Testis (tissue), 3 donors: ENCODE measurements around the gene ZNF195. TPM values are rescaled to one million over a fixed set of nuclear protein-coding genes. Genes with fewer than 3 reads are reported as not detected.
A peak's percentile ranks its signal among the peaks of the same experiment; 100 is the strongest.
"Not testable (repeated sequence)": the region's sequence is repeated elsewhere in the genome, so short reads cannot be mapped to it uniquely, and the experiment has no call there.

Source experiments
- DNase-seq: peaks from one replicate; pipeline ENCODE4 v3.0.0-alpha.2; 2019
- H3K27ac ChIP-seq, 2 donors: fragments of 200-600 bp; sonication (generic); one replicate each; pipeline ENCODE4 v1.5.1; 2019
- H3K27me3 ChIP-seq: fragments of 200-600 bp; sonication (generic); one replicate; pipeline ENCODE4 v1.5.1; 2019
- H3K36me3 ChIP-seq: fragments of 200-600 bp; sonication (generic); one replicate; pipeline ENCODE4 v1.5.1; 2017; ENCODE audit warnings: low read depth; ENCODE audit errors: missing control alignments
- H3K4me1 ChIP-seq: fragments of 200-600 bp; sonication (generic); one replicate; pipeline ENCODE4 v1.5.1; 2019
- H3K4me3 ChIP-seq, 2 donors: fragments of 200-600 bp; sonication (generic); one replicate each; pipeline ENCODE4 v1.5.1; 2017 to 2019
- H3K9me3 ChIP-seq: fragments of 200-600 bp; sonication (generic); one replicate; pipeline ENCODE4 v1.5.1; 2017
- POLR2A ChIP-seq: fragments of 450-650 bp; IDR thresholded peaks from one replicate; pipeline ENCODE4 v1.6.1; 2017; ENCODE audit warnings: antibody characterized with exemption, mild to moderate bottlenecking, moderate library complexity
- WGBS, 2 donors: methylation state at CpG; one replicate each; pipeline ENCODE4 v1.1.5; 2018; 5-methylcytosine and 5-hydroxymethylcytosine counted together
- intact Hi-C: fragments of 100-400 bp; cut with DNase I; formaldehyde crosslinking; loops from one replicate; pipeline ENCODE4 v1.15.1; 2023; ENCODE audit warnings: low total_unique reads
- polyA plus RNA-seq: library from polyadenylated mRNA; stranded (reverse); fragments of 350-450 nt; fragmentation: Illumina TruSeq; extraction: RNeasy Lipid Tissue Mini Kit (QIAGEN cat#74804); gene quantifications from one replicate; pipeline ENCODE4 v1.2.3, GENCODE V29; 2014; ENCODE audit warnings: low read depth, low replicate concordance; ENCODE audit not compliant: insufficient read depth
- total RNA-seq, 2 donors: library from RNA; depleted of rRNA; stranded (reverse); fragments of >200 nt; gene quantifications; one replicate each; pipeline ENCODE4 v1.2.3, GENCODE V29; 2016
- TF ChIP-seq, protein P1 (sequence below), 3 experiments: fragments of 450-650 bp in 2 of 3; fragments of 200-600 bp in 1 of 3; sonication (generic) in 1 of 3; IDR thresholded peaks; one replicate each; pipeline ENCODE4 v1.5.1; 2016 to 2019; ENCODE audit warnings: antibody characterized with exemption in 3 of 3, mild to moderate bottlenecking in 2 of 3, moderate library complexity in 1 of 3

ZNF195 gene
- total and polyA plus RNA-seq, 3 donors from 2014 or later = 4.6 to 22.7 (median 14.9) TPM

DNA sequence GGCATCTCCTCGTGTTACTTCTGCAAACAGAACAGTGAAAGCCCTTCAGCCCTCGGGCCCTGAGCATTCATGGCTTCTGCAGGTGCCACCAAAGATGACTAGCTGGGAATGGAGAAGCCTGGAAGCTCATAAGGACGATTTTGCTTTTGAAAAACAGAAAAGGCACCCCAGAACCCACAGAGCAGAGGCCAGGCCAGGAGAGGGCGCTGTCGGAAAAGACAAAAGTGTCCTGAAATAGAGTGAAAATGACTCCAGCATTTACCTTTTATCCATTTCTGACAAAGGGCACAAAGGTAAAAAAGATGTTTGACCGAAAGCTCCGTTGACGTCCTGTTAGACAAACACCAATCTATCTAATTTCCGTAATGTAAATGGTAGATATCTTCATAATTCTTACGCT, 37.6 kb downstream of the ZNF195 start:
- no peaks in the 10 kb centered on the region for H3K9me3 ChIP-seq
- intact Hi-C loops = loop anchor here (10.0 kb wide), 1 partner anchor 64 kb away; no protein-coding TSS in a partner anchor
- DNase-seq = peak; percentile 68
- H3K36me3 ChIP-seq = no peaks in the 10 kb centered on the region
- H3K4me1 ChIP-seq = no peaks in the 10 kb centered on the region
- no peak for TF ChIP-seq POLR2A
- TF ChIP-seq, protein P1, sequence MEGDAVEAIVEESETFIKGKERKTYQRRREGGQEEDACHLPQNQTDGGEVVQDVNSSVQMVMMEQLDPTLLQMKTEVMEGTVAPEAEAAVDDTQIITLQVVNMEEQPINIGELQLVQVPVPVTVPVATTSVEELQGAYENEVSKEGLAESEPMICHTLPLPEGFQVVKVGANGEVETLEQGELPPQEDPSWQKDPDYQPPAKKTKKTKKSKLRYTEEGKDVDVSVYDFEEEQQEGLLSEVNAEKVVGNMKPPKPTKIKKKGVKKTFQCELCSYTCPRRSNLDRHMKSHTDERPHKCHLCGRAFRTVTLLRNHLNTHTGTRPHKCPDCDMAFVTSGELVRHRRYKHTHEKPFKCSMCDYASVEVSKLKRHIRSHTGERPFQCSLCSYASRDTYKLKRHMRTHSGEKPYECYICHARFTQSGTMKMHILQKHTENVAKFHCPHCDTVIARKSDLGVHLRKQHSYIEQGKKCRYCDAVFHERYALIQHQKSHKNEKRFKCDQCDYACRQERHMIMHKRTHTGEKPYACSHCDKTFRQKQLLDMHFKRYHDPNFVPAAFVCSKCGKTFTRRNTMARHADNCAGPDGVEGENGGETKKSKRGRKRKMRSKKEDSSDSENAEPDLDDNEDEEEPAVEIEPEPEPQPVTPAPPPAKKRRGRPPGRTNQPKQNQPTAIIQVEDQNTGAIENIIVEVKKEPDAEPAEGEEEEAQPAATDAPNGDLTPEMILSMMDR (IDR thresholded peaks at IDR 0.05) = peak; percentile 22 to 49 (median 45)
- H3K4me3 ChIP-seq = no peak overlapping the region
- no peaks in the 10 kb centered on the region for H3K27me3 ChIP-seq
- WGBS, 2 donors = 26 to 31% methylated on average over 10 of the region's 10 CpGs
- H3K27ac ChIP-seq = no peak overlapping the region

- Histone ChIP-seq H3K4me3 (no peak overlapping the region), H3K4me1 (no peaks in the 10 kb centered on the region), H3K27me3 (no peaks in the 10 kb centered on the region), H3K36me3 (no peaks in the 10 kb centered on the region), H3K27ac (no peak overlapping the region), H3K9me3 (no peaks in the 10 kb centered on the region)
- no peak for TF ChIP-seq POLR2A
- WGBS, 2 donors = 80 to 84% methylated on average over 4 of the region's 4 CpGs
- intact Hi-C loops = loop anchor here (10.0 kb wide), 1 partner anchor 65 kb away; no protein-coding TSS in a partner anchor
- no peak for DNase-seq
Observed at GRCh38 chr11:3340025-3340424, 38.9 kb downstream of the ZNF195 start.

DNA sequence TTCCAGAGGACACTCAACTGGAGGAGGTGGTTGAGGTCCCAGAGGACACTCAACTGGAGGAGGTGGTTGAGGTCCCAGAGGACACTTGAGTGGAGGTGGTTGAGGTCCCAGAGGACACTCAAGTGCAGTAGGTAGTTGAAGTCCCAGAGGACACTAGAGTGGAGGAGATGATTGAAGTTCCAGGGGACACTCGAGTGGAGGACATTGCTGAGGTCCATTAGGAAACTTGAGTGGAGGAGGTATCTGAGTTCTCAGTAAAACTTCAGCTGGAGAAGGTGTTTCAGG, 39.7 kb downstream of the ZNF195 start:
- DNase-seq = no peak
- H3K27ac ChIP-seq = no peak overlapping the region
- no peaks in the 10 kb centered on the region for H3K36me3 ChIP-seq
- no peaks in the 10 kb centered on the region for H3K27me3 ChIP-seq
- H3K4me1 ChIP-seq = no peaks in the 10 kb centered on the region
- H3K9me3 ChIP-seq = no peaks in the 10 kb centered on the region
- TF ChIP-seq, protein P1 (IDR thresholded peaks at IDR 0.05) = no peak
- no peak for TF ChIP-seq POLR2A
- intact Hi-C loops = no loop called here
- no peak overlapping the region for H3K4me3 ChIP-seq
- 74 to 89% methylated on average over 1 of the region's 1 CpG for WGBS, 2 donors

- no peaks in the 10 kb centered on the region for H3K9me3 ChIP-seq
- 68 to 77% methylated on average over 7 of the region's 7 CpGs for WGBS, 2 donors
- H3K27ac ChIP-seq = no peak overlapping the region
- DNase-seq = no peak
- intact Hi-C loops = no loop called here
- no peak for TF ChIP-seq POLR2A
- TF ChIP-seq, protein P1 (IDR thresholded peaks at IDR 0.05) = no peak
- H3K27me3 ChIP-seq = no peaks in the 10 kb centered on the region
- H3K4me1 ChIP-seq = no peaks in the 10 kb centered on the region
- no peaks in the 10 kb centered on the region for H3K36me3 ChIP-seq
- no peak overlapping the region for H3K4me3 ChIP-seq
Observed at GRCh38 chr11:3338569-3339339, 40.2 kb downstream of the ZNF195 start.

- intact Hi-C loops, DNase-seq, H3K27me3 ChIP-seq, H3K36me3 ChIP-seq, H3K9me3 ChIP-seq, H3K27ac ChIP-seq, H3K4me1 ChIP-seq, H3K4me3 ChIP-seq: not testable (repeated sequence)
- no CpG with 5 or more reads among the region's 10 CpGs for WGBS, 2 donors
Observed at GRCh38 chr11:3336420-3336819, 42.5 kb downstream of the ZNF195 start.

GRCh38 chr11:3333157-3333556, 45.8 kb downstream of the ZNF195 start:
- no CpG with 5 or more reads among the region's 8 CpGs for WGBS, 2 donors

DNA sequence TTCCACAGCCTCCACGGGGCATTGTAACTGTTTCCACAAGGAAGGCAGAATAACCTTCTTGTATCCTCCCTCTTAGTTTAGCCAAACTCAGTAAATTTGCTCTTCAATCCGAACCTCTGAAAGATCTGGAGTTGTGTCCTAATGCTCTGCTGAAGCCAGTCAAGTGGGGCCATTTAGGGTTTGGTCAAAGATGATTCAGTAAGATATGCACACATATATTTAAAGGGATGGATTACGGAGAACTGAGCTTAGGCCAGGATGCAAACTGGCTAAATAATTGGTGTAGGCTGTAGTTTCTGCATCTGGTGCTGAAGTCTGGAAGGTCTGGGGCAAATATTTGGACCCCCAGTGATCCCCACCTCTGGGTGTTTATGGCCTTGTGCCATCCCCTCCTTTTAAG, 47.9 kb downstream of the ZNF195 start:
- H3K9me3 ChIP-seq, DNase-seq, H3K27ac ChIP-seq, H3K36me3 ChIP-seq, H3K4me3 ChIP-seq, intact Hi-C loops, H3K4me1 ChIP-seq, H3K27me3 ChIP-seq: not testable (repeated sequence)
- WGBS, 2 donors = no CpG with 5 or more reads among the region's 3 CpGs

More at GRCh38 chr11:3333157-3333556, 45.8 kb downstream of the ZNF195 start:
- H3K27ac ChIP-seq, intact Hi-C loops, DNase-seq, H3K36me3 ChIP-seq, H3K9me3 ChIP-seq, H3K27me3 ChIP-seq, H3K4me1 ChIP-seq, H3K4me3 ChIP-seq: not testable (repeated sequence)

- H3K9me3 ChIP-seq, H3K4me3 ChIP-seq, DNase-seq, H3K27ac ChIP-seq, intact Hi-C loops, H3K27me3 ChIP-seq, H3K4me1 ChIP-seq, H3K36me3 ChIP-seq: not testable (repeated sequence)
- WGBS, 2 donors = no CpG with 5 or more reads among the region's 12 CpGs
Observed at GRCh38 chr11:3330064-3330463, 48.9 kb downstream of the ZNF195 start.

DNA sequence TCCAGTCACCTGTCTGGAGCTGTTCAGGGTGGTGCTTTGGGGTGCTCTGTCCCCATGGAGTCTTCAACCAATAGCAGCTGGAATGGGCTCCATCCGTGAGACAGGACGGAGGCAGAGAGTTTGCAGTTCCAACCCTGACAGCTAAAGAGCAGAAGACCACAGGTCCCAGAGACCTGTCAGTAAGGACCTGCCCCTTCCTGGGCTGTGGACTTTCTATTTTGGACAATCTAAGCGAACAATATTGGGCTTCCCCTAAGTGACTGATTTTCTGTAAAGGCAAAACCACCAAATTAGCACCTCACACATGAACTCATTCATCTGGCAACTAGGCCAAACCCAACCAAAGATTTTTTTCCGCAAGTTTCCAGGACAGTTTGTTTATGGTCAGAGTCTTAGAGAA, 50.4 kb downstream of the ZNF195 start:
- no CpG with 5 or more reads among the region's 4 CpGs for WGBS, 2 donors
- H3K36me3 ChIP-seq, H3K4me1 ChIP-seq, H3K27ac ChIP-seq, intact Hi-C loops, H3K4me3 ChIP-seq, H3K9me3 ChIP-seq, H3K27me3 ChIP-seq, DNase-seq: not testable (repeated sequence)
